GM12801 (cell line): ENCODE data around the gene PAX8.
A peak's percentile ranks its signal among the peaks of the same experiment; 100 is the strongest.

Experiments
- TF ChIP-seq, protein P1 (sequence below): IDR thresholded peaks from one replicate; pipeline ENCODE4 v1.5.1; 2011; ENCODE audit warnings: control low read depth; ENCODE audit not compliant: insufficient read length; ENCODE audit errors: extremely low read depth

Gene PAX8

DNA sequence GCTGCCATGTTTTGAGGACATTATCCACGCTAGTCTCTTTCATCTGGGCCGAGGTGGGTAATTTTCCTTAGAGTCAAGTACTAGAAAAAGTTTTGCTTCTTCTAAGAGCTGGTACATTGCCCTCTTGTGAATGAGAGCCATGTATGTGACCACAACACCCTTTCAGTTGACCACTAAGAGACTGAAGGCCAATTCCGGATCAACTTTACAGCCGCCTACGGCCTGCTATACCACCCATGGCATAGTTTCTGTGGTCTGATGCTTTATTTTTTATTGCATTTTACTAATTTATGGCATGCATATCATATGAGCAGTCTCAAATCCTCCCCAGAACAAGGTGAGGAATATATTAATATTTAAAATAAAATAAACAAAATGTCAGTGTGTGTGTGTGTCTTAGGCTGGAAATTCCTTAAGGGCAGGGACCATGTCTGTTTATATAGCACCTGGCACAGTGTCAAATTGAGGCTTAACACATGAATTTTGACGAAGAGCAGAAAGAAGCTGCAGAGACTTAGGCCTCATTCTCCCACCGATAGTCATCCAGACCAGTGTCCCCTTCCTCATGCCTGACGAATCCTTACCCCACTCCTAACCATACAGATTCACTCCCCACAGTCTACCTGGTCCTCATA is 69.6 kb downstream of the PAX8 start:
- TF ChIP-seq, protein P1, sequence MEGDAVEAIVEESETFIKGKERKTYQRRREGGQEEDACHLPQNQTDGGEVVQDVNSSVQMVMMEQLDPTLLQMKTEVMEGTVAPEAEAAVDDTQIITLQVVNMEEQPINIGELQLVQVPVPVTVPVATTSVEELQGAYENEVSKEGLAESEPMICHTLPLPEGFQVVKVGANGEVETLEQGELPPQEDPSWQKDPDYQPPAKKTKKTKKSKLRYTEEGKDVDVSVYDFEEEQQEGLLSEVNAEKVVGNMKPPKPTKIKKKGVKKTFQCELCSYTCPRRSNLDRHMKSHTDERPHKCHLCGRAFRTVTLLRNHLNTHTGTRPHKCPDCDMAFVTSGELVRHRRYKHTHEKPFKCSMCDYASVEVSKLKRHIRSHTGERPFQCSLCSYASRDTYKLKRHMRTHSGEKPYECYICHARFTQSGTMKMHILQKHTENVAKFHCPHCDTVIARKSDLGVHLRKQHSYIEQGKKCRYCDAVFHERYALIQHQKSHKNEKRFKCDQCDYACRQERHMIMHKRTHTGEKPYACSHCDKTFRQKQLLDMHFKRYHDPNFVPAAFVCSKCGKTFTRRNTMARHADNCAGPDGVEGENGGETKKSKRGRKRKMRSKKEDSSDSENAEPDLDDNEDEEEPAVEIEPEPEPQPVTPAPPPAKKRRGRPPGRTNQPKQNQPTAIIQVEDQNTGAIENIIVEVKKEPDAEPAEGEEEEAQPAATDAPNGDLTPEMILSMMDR = no peak

DNA sequence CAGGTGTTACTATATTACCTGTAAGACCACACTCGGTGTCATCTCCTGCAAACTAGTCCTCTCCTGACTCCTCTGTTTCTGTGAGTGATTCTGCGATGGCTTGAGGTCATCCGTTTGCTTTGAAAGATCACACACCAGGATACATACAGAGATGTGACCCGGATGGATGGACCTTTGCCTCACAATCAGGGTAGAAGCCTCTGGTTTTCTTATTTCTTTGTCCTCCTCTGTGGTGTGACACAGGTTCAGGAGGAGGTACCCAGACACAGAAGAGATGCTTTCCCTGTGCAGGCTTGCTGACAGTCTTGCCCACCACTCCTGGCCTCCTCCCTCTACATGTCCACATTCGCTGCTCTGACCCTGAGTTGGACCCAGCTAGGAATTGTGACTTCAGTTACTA is 70.3 kb downstream of the PAX8 start:
- TF ChIP-seq, protein P1 = no peak

DNA sequence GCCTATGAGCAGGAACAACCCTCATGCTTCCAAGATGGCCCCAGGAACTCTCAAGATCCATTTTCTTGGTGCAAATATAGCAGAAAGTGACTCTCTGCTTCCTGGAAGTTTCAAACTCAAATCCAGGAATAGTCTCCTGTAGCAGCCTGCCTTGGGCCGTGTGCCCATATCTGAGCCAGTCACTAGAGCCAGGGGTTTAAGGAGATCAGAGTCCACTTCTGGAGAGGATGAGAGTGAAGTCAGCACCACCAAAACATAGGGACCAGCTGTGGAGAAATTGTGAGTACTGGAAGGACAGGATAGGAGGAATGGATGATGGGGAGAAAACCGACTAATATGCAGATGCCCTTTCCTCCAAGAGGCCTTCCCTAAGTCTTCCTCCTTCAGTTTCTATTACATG is 71.7 kb downstream of the PAX8 start:
- TF ChIP-seq, protein P1 = no peak

DNA sequence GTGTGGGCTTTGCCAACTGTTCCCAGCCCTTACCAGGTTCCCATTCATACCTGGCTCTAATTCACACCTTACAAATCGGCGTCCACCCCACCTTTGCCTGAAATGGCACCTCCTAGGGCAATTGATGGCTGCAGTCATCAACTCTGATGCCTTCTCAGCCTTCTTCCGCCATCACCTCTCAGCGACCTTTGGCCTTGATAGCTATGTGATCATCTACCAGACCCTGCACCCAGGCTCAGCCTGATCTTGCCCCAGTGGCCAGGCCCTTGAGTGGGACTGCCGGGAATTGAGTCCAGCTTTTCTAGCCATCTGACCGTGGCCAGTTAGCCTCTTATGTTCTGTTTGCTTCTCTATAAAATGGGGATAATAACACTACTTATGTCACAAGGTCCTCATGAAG is 72.5 kb downstream of the PAX8 start:
- TF ChIP-seq, protein P1 = no peak

DNA sequence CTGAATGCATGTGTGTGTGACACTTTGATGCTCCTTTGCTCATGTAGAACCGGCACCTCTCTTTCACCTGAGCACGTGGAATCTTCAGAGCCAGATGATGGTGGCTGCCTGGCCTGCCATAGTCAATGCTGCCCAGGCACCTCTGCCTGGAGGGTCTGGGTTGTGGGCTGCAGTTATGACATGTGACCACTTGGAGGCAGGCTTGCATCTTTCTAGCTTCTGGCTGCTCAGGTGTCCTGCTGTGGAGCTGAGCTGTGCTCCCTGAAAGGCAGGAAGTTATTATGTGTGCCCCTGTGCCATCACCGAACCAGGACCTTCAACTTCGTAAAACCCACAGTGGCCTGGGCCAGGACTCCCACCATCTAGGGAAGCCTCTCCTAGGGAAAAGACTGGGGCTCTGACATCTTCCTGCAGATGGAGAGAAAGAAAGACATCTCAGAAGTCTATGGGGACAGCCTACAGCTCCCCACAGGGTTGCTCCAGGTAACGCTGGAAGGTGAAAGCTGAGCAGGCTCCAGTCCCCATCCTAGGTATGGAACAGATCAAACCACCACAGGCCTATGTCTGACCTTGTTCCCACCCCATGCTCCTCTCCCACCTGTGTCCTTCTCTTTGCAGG is 74.7 kb downstream of the PAX8 start:
- TF ChIP-seq, protein P1 = peak; percentile 54

DNA sequence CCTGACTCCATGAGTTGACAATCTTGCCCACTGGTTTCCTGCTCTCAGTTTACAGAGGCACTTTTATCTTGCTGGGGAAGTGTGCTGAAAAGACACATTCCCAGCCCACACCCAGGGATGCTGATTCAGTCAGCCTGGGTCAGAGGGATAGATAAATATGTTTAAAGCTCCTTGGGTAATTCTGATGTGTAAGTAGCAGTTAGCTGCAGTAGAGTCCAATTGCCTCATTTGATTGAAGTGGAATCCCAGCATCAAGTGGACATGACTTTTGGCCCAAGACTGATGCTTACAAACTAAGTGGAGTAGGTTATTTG is 75.5 kb downstream of the PAX8 start:
- TF ChIP-seq, protein P1 = no peak

DNA sequence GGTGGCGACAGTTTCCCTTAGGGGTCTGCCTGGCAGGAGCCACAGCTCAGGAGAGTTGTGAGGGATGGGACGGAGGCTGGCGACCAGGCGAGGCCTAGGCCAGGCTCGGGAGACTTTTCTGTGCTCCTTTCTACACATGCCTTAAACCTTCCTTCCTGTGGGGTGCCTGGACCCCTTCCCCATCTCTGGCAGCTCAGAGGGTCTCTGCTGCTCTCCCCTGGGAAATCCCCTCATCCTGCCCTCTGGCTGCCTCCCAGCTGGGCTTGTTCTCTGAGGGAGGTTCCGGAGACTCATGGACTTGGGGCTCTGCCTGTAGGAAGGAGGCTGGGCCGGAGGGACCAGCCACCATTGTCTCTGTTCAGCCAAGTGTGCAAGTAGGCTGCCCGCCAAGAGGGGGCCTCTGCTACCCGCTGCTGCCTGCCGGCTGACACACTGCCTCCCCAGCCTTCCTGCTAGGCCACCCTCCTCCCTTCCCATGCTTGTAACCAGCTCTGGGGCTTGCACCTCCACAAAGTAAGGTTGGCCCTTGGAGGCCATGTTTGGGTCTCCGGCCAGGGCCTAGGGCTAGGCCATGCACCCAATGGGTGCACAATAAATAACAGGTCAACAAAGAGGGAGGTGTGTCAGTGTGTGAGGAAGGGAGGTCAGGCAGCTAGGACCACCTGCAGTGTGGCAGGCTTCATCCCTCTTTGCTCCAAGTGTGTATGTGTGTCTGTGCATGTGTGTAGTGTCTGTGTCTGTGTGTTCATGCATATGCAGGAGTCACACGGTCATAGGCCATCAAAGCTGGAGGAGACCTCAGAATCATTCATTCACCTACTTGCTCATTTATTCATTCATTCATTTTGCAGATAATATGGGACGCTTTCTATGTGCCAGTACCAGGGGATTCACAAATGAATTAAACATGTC is 76.2 kb downstream of the PAX8 start:
- TF ChIP-seq, protein P1 = no peak
